Measurements from ENCODE around the gene IL17RB.

- TF ChIP-seq CTCF (IDR thresholded peaks at IDR 0.05) = no peak
- no peak for TF ChIP-seq POLR2A (IDR thresholded peaks at IDR 0.05)
Measured at GRCh38 chr3:53815651-53816050, 30.7 kb upstream of the IL17RB start.
